ENCODE results near the gene MTURN.
"Not testable (repeated sequence)": the region's sequence is repeated elsewhere in the genome, so short reads cannot be mapped to it uniquely, and the experiment has no call there.

The MTURN gene

DNA sequence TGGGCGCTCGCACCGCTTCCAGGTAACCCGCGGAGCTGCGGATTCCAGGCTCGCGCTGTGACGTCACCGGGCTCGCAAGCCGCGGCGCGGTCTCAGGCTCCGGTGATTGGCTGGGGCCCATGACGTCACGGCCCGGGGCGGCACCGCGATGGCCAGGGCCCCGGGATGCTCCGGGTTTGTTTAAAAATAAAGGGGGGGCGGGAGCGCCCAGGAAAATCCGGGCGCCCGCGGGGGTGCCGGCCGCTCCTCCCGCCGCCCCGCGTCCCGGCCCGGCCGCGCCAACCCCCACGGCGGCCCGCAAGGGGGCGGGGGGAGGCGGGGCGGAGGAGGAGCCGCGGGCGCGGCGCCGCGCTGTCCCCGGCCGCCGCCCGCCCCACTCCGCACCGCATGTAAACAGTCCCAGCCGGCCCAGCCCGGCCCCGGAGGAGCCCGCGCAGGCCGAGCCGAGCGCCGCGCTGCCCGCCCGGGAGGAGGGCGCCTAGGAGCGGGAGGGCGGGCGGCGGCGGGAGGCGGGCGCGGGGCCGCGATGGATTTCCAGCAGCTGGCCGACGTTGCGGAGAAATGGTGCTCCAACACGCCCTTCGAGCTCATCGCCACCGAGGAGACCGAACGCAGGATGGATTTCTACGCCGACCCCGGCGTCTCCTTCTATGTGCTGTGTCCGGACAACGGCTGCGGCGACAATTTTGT, at the start of gene MTURN:
Gene MTURN (plus strand): TSS at position 376 of the 690 bp plus-strand sequence. CDS start 151 bp downstream, at position 527.
- Histone ChIP-seq H3K27ac (ENCODE audit: low read depth, low read length) (peak within 1 kb of the TSS; percentile 56), H3K9me3 (ENCODE audit: control insufficient read depth, insufficient read depth, low read length) (no peaks in the 10 kb centered on the region), H3K4me3 (ENCODE audit: low read depth, low read length) (peak within 1 kb of the TSS; percentile 85), H3K36me3 (ENCODE audit: control insufficient read depth, insufficient read depth, low read length) (no peaks in the 10 kb centered on the region), H3K4me1 (ENCODE audit: control insufficient read depth, insufficient read depth, low read length) (peaks cover 8% of the 10 kb centered on the region; the same call in 1 of the 2 replicates), H3K27me3 (ENCODE audit: control insufficient read depth, insufficient read depth, low read length) (peaks cover 28% of the 10 kb centered on the region), H3K9ac (ENCODE audit: low read depth, low read length) (peak within 1 kb of the TSS; percentile 18; the same call in 1 of the 2 replicates)

DNA sequence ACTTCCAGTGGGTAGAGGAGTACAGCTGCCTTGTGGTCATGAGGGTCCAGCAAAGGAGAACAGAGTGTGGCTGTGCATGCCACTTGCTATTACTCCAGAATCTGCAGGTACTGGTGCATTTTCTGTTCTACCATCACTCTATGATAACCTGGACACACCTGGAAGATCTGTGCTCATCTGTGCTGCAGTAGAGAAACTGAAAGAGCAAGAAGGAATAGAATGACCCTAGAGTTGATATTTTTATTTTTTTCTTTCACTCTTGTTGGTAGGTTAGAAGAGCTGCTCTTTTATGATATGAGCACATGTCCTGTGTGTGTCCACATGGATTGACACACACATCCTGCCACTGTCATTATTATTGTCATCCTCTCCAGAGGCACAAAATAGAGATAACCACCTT, 48.3 kb upstream of the MTURN start:
- Histone ChIP-seq H3K27me3 (ENCODE audit: control insufficient read depth, insufficient read depth, low read length) (no peaks in the 10 kb centered on the region), H3K9ac (ENCODE audit: low read depth, low read length) (no peak overlapping the region), H3K4me3 (ENCODE audit: low read depth, low read length) (no peak overlapping the region), H3K36me3 (ENCODE audit: control insufficient read depth, insufficient read depth, low read length) (no peaks in the 10 kb centered on the region), H3K9me3 (ENCODE audit: control insufficient read depth, insufficient read depth, low read length) (no peaks in the 10 kb centered on the region), H3K4me1 (ENCODE audit: control insufficient read depth, insufficient read depth, low read length) (peaks cover 5% of the 10 kb centered on the region; the same call in 1 of the 2 replicates), H3K27ac (ENCODE audit: low read depth, low read length) (no peak overlapping the region)

DNA sequence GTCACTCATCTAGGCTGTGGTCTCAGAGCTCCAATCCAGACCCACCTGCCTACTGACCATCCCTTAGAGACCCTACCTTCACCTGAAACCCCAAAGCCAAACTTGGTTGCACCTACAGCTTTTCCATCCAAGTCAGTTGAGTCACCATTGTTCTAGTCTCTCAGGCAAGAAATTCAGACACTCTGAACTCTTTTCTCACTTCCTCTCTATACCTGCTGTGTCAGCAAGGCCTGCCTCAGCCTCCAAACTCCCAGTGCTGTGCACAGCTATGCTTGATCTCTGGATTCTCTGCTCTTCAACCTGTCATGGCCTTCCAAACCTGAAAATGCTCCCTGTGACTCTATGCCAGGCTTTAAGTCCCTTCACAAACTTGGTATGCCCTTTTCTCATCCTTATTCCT, 47.4 kb upstream of the MTURN start:
- Histone ChIP-seq H3K4me1 (ENCODE audit: control insufficient read depth, insufficient read depth, low read length) (peaks cover 8% of the 10 kb centered on the region; the same call in 1 of the 2 replicates), H3K9me3 (ENCODE audit: control insufficient read depth, insufficient read depth, low read length) (no peaks in the 10 kb centered on the region), H3K27ac (ENCODE audit: low read depth, low read length) (no peak overlapping the region), H3K9ac (ENCODE audit: low read depth, low read length) (no peak overlapping the region), H3K4me3 (ENCODE audit: low read depth, low read length) (no peak overlapping the region), H3K36me3 (ENCODE audit: control insufficient read depth, insufficient read depth, low read length) (no peaks in the 10 kb centered on the region), H3K27me3 (ENCODE audit: control insufficient read depth, insufficient read depth, low read length) (no peaks in the 10 kb centered on the region)

DNA sequence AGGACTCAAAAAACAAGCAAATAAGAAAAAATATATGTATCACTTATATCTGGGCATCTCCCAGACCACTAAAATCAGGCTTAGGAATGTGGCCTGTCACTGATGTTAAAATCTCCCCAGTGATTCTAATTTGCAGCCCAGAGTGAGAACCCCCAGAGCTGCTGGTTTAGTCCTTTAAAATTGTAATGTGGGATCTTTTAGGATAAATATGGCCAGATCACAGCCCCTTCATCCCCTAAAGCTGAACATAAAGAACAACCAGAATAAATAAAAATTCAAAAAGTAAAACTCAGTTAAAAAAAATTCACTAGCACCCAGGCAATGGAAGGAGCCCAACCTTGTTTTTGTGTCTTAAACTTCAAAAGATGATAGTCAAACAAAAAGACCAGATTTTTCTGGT, 46.4 kb upstream of the MTURN start:
- H3K9me3 ChIP-seq (ENCODE audit: control insufficient read depth, insufficient read depth, low read length): no peaks in the 10 kb centered on the region
- H3K4me3 ChIP-seq (ENCODE audit: low read depth, low read length): no peak overlapping the region
- peaks cover 8% of the 10 kb centered on the region; the same call in 1 of the 2 replicates for H3K4me1 ChIP-seq (ENCODE audit: control insufficient read depth, insufficient read depth, low read length)
- H3K27me3 ChIP-seq (ENCODE audit: control insufficient read depth, insufficient read depth, low read length): no peaks in the 10 kb centered on the region
- no peaks in the 10 kb centered on the region for H3K36me3 ChIP-seq (ENCODE audit: control insufficient read depth, insufficient read depth, low read length)
- no peak overlapping the region for H3K27ac ChIP-seq (ENCODE audit: low read depth, low read length)
- no peak overlapping the region for H3K9ac ChIP-seq (ENCODE audit: low read depth, low read length)

DNA sequence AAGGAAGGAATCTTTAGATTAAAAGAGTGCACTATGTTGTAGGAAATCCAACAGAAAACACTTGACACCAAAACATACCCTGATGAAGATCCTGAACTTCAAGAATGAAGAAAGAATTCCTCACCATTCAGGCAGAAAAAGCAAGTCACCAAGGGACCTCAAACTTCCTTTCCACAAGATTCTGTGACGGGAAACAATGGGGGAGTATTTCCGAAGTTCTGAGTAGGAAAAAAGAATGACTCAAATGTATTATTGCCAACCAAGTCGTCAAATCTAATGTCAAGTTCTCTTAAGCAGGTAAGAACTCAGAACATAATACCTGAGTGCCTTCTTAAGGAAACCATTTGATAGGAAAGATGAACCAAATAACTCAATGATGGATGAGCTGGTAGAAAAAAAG, 44.7 kb upstream of the MTURN start:
- H3K9ac ChIP-seq (ENCODE audit: low read depth, low read length): no peak overlapping the region
- H3K9me3 ChIP-seq (ENCODE audit: control insufficient read depth, insufficient read depth, low read length): no peaks in the 10 kb centered on the region
- no peaks in the 10 kb centered on the region for H3K36me3 ChIP-seq (ENCODE audit: control insufficient read depth, insufficient read depth, low read length)
- H3K27me3 ChIP-seq (ENCODE audit: control insufficient read depth, insufficient read depth, low read length): no peaks in the 10 kb centered on the region
- peaks cover 8% of the 10 kb centered on the region; the same call in 1 of the 2 replicates for H3K4me1 ChIP-seq (ENCODE audit: control insufficient read depth, insufficient read depth, low read length)
- no peak overlapping the region for H3K4me3 ChIP-seq (ENCODE audit: low read depth, low read length)
- no peak overlapping the region for H3K27ac ChIP-seq (ENCODE audit: low read depth, low read length)

DNA sequence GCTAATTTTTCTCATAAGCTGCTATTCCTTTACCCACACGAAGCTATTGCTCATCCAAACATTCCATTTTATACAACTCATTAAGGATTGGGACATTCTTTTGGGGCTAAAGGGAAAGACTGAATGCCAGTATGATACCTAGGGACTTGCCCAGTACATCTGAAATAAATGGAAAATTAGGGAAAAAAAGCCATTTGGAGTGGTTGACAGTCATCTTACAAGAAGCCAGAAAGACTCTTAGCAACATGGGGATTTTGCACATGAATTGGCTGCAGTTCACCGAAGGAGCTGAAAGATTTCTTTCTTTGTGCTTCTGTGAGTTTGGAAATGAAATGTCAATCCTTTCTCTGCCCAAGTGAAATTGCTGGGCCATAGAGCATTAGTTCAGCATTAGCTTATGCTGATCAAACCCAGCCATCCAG, 43.3 kb upstream of the MTURN start:
- Histone ChIP-seq H3K36me3 (ENCODE audit: control insufficient read depth, insufficient read depth, low read length) (no peaks in the 10 kb centered on the region), H3K4me3 (ENCODE audit: low read depth, low read length) (no peak overlapping the region), H3K9me3 (ENCODE audit: control insufficient read depth, insufficient read depth, low read length) (no peaks in the 10 kb centered on the region), H3K27me3 (ENCODE audit: control insufficient read depth, insufficient read depth, low read length) (no peaks in the 10 kb centered on the region), H3K27ac (ENCODE audit: low read depth, low read length) (no peak overlapping the region), H3K4me1 (ENCODE audit: control insufficient read depth, insufficient read depth, low read length) (peaks cover 8% of the 10 kb centered on the region; the same call in 1 of the 2 replicates), H3K9ac (ENCODE audit: low read depth, low read length) (no peak overlapping the region)

DNA sequence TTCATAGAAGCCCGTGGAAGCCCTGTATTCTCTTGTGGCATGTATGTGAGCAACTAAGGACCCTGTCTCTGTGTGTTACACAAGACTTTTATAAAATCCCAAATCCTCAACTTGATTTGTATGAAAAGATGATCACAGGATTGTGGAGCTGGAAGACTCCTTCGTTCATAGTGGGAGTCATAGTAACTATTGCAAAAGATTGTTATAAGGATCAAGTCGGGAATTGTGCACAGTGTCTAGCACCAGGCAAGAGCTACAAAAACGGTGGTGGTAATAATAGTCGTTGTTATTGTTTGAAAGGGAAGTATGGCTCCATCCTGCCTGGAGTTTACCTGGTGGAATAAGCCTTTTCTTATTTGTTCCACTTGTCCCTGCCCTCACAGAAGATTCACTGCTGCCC, 42.8 kb upstream of the MTURN start:
- no peak overlapping the region for H3K4me3 ChIP-seq (ENCODE audit: low read depth, low read length)
- peaks cover 8% of the 10 kb centered on the region; the same call in 1 of the 2 replicates for H3K4me1 ChIP-seq (ENCODE audit: control insufficient read depth, insufficient read depth, low read length)
- no peaks in the 10 kb centered on the region for H3K9me3 ChIP-seq (ENCODE audit: control insufficient read depth, insufficient read depth, low read length)
- H3K27me3 ChIP-seq (ENCODE audit: control insufficient read depth, insufficient read depth, low read length): no peaks in the 10 kb centered on the region
- no peak overlapping the region for H3K9ac ChIP-seq (ENCODE audit: low read depth, low read length)
- no peaks in the 10 kb centered on the region for H3K36me3 ChIP-seq (ENCODE audit: control insufficient read depth, insufficient read depth, low read length)
- no peak overlapping the region for H3K27ac ChIP-seq (ENCODE audit: low read depth, low read length)

DNA sequence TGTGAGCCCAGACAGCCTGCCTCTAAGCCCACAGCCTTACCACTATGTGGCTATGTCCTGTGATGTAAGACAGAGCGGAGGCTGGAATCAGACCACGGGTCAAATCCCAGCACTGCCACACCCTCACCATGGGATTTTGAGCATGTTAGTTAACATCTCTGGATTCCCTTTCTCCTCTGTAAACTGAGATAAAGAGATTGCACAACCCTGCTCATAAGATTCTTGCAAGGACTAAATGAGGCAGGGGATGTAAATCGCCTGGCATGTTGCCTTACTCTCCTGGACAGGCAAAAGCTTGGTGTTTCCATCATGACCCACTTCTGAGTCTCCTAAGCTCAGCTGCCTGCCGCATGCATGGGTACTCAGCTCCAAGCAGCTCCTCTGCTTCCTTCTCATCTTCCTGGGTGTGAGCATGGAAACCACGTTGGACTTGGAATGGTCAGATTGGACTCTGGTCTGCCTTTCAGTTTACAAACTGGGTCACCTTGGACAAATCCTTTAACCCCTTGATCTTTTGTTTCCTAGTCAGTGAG, 41.3 kb upstream of the MTURN start:
- H3K36me3 ChIP-seq (ENCODE audit: control insufficient read depth, insufficient read depth, low read length): no peaks in the 10 kb centered on the region
- H3K27me3 ChIP-seq (ENCODE audit: control insufficient read depth, insufficient read depth, low read length): no peaks in the 10 kb centered on the region
- H3K27ac ChIP-seq (ENCODE audit: low read depth, low read length): no peak overlapping the region
- peaks cover 8% of the 10 kb centered on the region; the same call in 1 of the 2 replicates for H3K4me1 ChIP-seq (ENCODE audit: control insufficient read depth, insufficient read depth, low read length)
- H3K4me3 ChIP-seq (ENCODE audit: low read depth, low read length): no peak overlapping the region
- H3K9ac ChIP-seq (ENCODE audit: low read depth, low read length): no peak overlapping the region
- 0 out of 2 replicates have a peak, but pooled peaks cover under 1% of the 10 kb centered on the region for H3K9me3 ChIP-seq (ENCODE audit: control insufficient read depth, insufficient read depth, low read length)

DNA sequence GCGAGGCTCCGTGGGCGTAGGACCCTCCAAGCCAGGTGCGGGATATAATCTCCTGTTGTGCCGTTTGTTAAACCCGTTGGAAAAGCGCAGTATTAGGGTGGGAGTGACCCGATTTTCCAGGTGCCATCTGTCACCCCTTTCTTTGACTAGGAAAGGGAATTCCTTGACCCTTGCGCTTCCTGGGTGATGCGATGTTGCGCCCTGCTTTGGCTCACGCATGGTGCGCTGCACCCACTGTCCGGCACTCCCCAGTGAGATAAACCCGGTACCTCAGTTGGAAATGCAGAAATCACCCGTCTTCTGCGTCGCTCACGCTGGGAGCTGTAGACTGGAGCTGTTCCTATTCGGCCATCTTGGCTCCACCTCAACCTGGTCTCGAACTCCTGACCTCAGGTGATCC, 36.2 kb upstream of the MTURN start:
- not testable (repeated sequence) for H3K27ac ChIP-seq (ENCODE audit: low read depth, low read length); H3K27me3 ChIP-seq (ENCODE audit: control insufficient read depth, insufficient read depth, low read length); H3K4me3 ChIP-seq (ENCODE audit: low read depth, low read length); H3K36me3 ChIP-seq (ENCODE audit: control insufficient read depth, insufficient read depth, low read length); H3K9ac ChIP-seq (ENCODE audit: low read depth, low read length); H3K4me1 ChIP-seq (ENCODE audit: control insufficient read depth, insufficient read depth, low read length)
- H3K9me3 ChIP-seq (ENCODE audit: control insufficient read depth, insufficient read depth, low read length): peaks cover 16% of the 10 kb centered on the region

DNA sequence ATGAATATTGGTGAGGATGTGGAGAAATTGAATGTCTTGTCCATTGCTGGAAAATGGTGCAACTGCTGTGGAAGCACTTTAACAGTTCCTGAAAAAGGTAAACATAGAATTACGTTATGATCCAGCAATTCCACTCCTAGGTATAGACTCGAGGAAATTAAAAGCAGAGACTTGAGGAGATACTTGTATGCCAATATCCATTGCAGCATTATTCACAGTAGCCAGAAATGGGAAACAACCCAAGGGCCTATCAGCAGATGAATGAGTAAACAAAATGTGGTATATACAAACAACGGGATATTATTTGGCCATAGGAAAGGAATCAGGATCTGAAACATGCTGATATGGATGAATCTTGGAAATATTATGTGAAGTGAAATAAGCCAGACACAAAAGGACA, 32.5 kb upstream of the MTURN start:
- no peak overlapping the region for H3K4me3 ChIP-seq (ENCODE audit: low read depth, low read length)
- no peak overlapping the region for H3K9ac ChIP-seq (ENCODE audit: low read depth, low read length)
- H3K4me1 ChIP-seq (ENCODE audit: control insufficient read depth, insufficient read depth, low read length): no peaks in the 10 kb centered on the region
- H3K9me3 ChIP-seq (ENCODE audit: control insufficient read depth, insufficient read depth, low read length): peaks cover 16% of the 10 kb centered on the region
- no peak overlapping the region for H3K27ac ChIP-seq (ENCODE audit: low read depth, low read length)
- no peaks in the 10 kb centered on the region for H3K36me3 ChIP-seq (ENCODE audit: control insufficient read depth, insufficient read depth, low read length)
- no peaks in the 10 kb centered on the region for H3K27me3 ChIP-seq (ENCODE audit: control insufficient read depth, insufficient read depth, low read length)

DNA sequence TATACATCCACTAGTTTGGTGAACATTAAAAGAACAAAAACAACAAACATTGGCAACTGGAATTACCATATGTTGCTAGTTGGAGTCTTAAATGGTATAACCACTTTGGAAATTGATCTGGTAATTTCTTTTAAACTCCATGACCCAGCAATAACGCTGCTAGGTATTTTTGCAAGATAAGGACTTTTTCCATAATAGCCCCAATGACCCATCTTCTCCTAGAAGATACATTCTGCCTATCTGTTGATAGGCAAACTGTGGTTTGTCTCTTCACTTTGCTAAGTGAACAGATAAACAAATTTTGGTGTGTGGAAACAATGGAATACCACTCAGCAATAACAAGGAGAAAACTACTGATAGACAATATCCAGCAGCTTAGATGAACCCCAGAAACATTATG, 30.6 kb upstream of the MTURN start:
- no peaks in the 10 kb centered on the region for H3K4me1 ChIP-seq (ENCODE audit: control insufficient read depth, insufficient read depth, low read length)
- no peaks in the 10 kb centered on the region for H3K27me3 ChIP-seq (ENCODE audit: control insufficient read depth, insufficient read depth, low read length)

More for the DNA sequence above, 30.6 kb upstream of the MTURN start:
- Histone ChIP-seq H3K9me3 (ENCODE audit: control insufficient read depth, insufficient read depth, low read length) (peaks cover 9% of the 10 kb centered on the region), H3K36me3 (ENCODE audit: control insufficient read depth, insufficient read depth, low read length) (no peaks in the 10 kb centered on the region), H3K9ac (ENCODE audit: low read depth, low read length) (no peak overlapping the region), H3K27ac (ENCODE audit: low read depth, low read length) (no peak overlapping the region), H3K4me3 (ENCODE audit: low read depth, low read length) (no peak overlapping the region)
